GM21360 (cell line): ENCODE results near the gene SHISAL2A.

Source experiments
- ATAC-seq: cut with Tn5 transposase; IDR thresholded peaks from one replicate; pipeline ENCODE4 v1.9.1; 2021; ENCODE audit warnings: mild to moderate bottlenecking, moderate library complexity; ENCODE audit not compliant: unreplicated experiment

The SHISAL2A gene

DNA sequence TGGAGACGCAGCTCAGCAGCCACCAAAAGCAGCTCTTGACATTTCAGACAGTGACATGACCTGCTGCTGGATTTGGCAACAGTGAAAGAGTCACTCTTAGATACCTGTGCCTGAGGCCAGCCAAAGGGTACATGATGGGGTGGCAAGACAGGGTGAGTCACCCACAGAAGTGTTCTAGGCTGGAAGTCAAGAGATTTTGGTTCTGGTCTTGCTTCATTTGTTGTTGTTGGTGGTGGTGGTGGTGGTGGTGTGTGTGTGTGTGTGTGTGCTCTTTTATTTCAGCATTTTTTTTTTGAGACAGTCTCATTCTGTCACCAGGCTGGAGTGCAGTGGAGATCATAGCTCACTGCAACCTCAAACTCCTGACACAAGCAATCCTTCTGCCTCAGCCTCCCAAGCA, 25.8 kb downstream of the SHISAL2A start:
- no peak for ATAC-seq

- ATAC-seq: no peak
Observed at GRCh38 chr1:52659356-52659755, 26.4 kb downstream of the SHISAL2A start.

DNA sequence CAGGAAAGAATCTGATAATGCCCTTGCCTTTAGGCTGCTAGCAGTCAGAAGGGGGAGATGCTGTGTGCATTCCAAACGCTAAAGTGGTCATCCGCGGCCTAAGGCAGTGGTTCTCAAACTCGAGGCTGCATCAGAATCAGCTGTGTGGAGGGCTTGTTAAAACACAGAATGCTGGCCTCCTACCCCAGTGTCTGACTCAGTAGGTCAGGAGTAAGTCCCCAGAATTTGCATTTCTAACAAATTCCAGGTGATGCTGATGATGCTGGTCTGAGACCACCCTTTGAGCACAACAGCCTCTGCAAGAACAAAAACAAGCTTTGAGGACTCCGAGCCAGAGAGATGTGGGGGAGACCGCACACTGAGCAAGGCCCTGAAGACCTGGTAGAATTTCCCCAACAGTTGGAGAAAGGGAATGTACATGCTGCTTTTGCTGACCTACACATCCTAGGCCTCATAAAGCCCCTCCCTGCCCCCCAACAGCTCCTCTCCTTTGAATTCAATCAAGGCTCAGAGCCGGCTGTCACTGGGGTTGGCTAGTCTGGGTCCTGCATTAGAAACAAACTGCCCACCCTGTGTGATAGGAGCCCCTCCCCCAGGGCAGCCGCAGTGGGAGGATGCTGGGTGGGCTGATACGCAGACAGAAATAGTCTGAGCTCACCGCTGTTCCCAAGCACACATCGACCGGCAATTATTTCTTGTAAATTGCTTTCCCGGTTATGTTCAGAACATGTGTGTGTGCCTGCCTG, 27.1 kb downstream of the SHISAL2A start:
- ATAC-seq: no peak

DNA sequence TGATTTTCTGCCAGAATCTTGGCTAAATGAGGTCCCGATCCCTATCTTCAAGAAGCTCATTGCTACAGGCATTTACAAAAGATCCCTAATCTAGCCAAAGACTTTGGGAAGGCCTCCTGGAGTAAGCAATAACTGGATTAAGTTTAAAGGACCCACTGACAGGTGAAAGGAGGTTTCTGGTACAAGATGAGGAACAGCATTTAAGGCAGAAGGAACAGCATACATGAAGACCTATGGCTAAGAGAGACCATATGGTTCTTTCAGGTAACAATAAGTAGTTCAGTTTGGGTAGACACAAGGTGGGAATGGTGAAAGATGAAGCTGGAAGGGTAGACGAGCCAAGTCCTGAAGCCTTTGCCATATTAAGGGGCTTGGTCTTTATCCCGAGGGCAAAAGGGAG, 27.8 kb downstream of the SHISAL2A start:
- no peak for ATAC-seq

- ATAC-seq: no peak
Observed at GRCh38 chr1:52662645-52663313, 29.8 kb downstream of the SHISAL2A start.

DNA sequence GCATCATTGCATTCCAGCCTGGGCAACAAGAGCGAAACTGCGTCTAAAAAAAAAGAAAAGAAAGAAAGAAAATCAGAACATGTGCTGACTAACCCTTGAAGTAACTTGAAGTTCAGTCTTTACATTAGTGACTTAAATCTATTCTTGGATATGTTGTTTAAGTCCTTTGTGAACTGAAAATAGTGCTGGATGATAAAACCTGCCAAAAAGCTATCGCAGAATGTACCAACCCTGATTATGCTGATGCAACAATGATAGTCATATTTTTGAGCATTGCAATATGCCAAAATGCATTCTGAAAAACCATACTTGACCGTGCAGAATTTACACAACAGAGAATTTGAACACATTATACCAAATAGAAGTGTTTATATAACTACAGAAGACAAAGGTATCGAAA, 30.7 kb downstream of the SHISAL2A start:
- ATAC-seq: no peak

DNA sequence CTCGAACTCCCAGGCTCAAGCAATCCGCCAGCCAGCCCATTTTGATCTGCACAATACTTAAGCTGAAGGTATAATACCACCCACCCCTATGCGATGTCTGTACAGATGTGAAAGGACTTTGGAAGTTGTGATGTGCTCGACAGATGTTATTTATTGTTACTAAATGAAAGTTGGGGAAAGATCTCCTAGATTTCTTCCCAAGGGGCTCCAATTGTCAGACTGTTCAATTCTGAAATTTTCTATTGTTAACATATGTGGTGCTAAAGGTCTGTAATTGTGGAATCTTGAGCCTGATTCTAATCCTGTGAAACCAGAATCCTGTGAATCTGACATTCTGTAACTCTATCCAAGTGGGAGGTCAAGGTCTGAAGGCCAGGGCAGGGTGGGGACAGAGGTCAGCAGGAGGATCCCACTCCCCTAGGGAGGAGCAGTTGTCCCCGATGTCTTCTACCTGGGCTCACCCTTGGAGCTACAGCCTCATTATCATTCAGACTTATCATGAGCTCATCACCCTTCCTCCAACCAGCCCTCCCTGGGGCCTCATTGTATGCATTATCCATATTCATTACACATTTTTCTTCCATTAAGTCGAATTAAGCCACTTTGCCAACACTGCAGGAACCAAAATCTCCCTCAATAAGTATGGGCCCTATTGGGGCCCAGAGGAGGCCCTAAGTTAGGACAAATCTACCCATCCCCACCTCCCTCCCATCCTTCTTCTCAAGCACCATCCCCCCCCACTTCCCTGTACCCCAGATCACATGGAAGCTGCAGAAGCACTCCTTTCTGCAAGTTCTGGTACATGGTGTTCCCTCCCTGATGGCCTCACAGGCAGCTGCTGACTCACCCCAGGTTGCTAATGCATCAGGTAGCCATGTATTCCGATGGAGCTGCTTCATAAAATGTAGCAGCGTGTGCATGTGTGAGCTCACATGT, 32.3 kb downstream of the SHISAL2A start:
- no peak for ATAC-seq

DNA sequence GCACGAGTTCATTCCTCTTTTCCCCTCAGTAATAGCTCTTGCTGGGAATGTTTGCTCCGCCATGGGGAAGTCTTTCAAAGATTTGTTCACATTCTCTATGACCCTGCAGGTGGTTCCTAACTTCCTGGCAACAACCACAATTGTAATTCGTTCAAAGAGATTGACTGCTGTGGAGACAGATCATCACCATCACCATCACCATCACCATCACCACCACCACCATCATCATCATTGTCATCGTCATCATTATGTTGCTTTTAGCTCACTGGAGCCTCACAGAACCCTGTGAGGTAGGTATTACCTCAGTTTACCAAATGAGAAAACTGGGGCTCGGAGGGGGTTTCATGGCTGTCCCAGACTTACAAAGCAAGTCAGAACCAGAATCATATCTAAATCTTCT, 34.3 kb downstream of the SHISAL2A start:
- no peak for ATAC-seq

- no peak for ATAC-seq
Observed at GRCh38 chr1:52667984-52668383, 35.0 kb downstream of the SHISAL2A start.

- ATAC-seq: no peak
Observed at GRCh38 chr1:52668711-52669110, 35.7 kb downstream of the SHISAL2A start.

DNA sequence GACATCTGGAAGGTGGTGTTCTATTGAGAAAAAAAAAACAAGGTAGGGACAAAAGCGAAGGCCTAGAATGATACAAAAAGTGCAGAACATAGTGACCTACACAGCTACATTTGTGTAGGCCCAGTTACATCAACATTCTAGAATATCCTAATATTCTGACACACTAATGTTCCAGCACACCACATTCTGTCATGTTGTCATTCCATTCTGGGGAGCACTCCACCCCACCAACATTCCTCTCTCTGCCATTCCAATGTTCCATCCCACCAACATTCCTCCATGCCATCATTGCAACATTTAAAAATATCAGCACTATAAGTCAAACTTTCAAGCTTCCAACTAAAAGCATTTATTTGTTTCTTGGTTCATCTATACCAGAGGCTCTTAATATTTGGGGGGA, 36.7 kb downstream of the SHISAL2A start:
- ATAC-seq: no peak

GRCh38 chr1:52670604-52671003, 37.6 kb downstream of the SHISAL2A start:
- no peak for ATAC-seq

- ATAC-seq: no peak
Observed at GRCh38 chr1:52672946-52673345, 40.0 kb downstream of the SHISAL2A start.

DNA sequence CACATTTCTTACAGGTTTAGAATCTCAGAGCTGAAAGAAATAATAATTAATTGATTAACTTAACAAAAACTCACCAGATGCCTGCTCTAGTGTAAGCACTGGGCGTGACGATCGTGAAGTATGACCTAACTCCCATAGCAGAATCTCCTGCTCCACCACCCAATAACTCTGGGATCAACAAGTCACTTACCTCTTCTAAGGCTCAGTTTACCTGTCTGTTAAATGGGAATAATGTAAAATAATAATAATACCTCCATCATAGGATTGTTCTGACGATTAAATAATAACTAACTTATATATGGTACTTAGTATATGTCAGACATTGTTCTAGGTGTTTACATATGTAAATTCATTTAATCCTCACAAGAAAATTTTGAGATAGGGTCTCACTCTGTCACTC, 40.5 kb downstream of the SHISAL2A start:
- ATAC-seq: no peak

- ATAC-seq: no peak
Observed at GRCh38 chr1:52674497-52675384, 41.8 kb downstream of the SHISAL2A start.

GRCh38 chr1:52676249-52676903, 43.4 kb downstream of the SHISAL2A start:
- ATAC-seq: no peak

DNA sequence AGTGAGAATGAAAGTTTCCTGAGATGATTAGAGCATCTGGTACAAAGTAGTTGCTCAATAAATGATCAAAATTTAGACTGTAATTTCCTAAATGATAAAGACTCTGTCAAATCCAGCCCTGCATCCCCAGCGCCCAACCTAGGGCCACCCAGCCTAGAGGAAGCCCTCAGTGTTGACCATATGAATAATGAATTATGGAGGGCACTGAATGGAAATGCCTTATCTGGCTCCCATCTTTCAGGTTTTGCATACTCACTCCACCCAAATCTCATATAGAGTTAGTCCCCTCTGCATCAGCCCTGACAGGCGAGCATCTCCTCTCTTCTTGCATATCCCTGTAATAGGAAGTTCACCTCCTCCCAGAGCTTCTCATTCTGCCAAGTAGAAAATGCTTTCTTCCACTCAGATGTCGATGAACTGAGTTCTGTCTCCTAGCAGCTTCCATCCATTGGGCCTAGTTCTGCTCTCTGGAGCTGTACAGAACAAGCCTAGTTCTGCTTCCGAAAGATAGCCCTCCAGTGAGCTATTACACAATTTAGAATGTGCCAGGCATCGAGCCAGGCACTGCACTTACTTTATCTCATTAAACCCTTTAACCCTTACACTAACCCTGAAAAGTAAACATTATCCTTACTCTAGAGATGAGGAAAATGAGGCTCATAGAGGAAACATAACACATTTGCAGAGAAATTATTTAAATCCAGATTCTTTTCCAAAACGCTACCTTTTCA, 44.3 kb downstream of the SHISAL2A start:
- ATAC-seq: no peak

GRCh38 chr1:52679048-52679447, 46.1 kb downstream of the SHISAL2A start:
- ATAC-seq: no peak

GRCh38 chr1:52679498-52679897, 46.5 kb downstream of the SHISAL2A start:
- no peak for ATAC-seq
